ENCODE data around the gene GPR12. TPM values are rescaled to one million over a fixed set of nuclear protein-coding genes. Genes with fewer than 3 reads are reported as not detected.

Gene GPR12
- under 1 TPM in 1 of 6 donors, not detected in 5; 0.11 TPM for polyA plus RNA-seq (ENCODE audit: low read depth in 6 of 6)

- H3K27me3 Mint-ChIP-seq, result peaks cover 59 to 72% (median 59%) of the 10 kb centered on the region in 3 donors
- DNase-seq, result no peak
- peaks cover 0 to 9% of the 10 kb centered on the region in 2 donors for H3K36me3 Mint-ChIP-seq
- peak within 1 kb of the TSS; percentile 48 to 88 (median 74) for H3K4me3 Mint-ChIP-seq
- H3K9me3 Mint-ChIP-seq, result peaks cover 0 to 2% (median 0%) of the 10 kb centered on the region in 7 donors
- peaks cover 12 to 17% (median 16%) of the 10 kb centered on the region in 3 donors for H3K4me1 Mint-ChIP-seq
- ATAC-seq (ENCODE audit: low read depth in 2 of 2), result peak in 1 of 2 donors; percentile 27
- peak within 1 kb of the TSS in 1 of 6 donors; percentile 10 for H3K27ac Mint-ChIP-seq
Observed at GRCh38 chr13:26759907-26760831, at the start of gene GPR12. Gene GPR12 (minus strand): TSS chr13:26760786. CDS start chr13:26759827, 959 bp downstream.

- H3K4me1 Mint-ChIP-seq, result no peaks in the 10 kb centered on the region
- DNase-seq (no peak), ATAC-seq (ENCODE audit: low read depth in 2 of 2) (no peak)
- H3K27me3 Mint-ChIP-seq, result peaks cover 39 to 53% (median 49%) of the 10 kb centered on the region in 3 donors
- H3K36me3 Mint-ChIP-seq, result no peaks in the 10 kb centered on the region
- H3K27ac Mint-ChIP-seq, result peak overlapping the region in 1 of 6 donors; percentile 49
- no peak overlapping the region for H3K4me3 Mint-ChIP-seq
- H3K9me3 Mint-ChIP-seq, result peaks cover 0 to 19% (median 10%) of the 10 kb centered on the region in 7 donors
Observed at GRCh38 chr13:26810095-26810494, 49.5 kb upstream of the GPR12 start.

- ATAC-seq (ENCODE audit: low read depth in 2 of 2) (no peak), DNase-seq (no peak)
- Mint-ChIP-seq H3K4me1 (no peaks in the 10 kb centered on the region), H3K9me3 (peaks cover 3 to 37% (median 23%) of the 10 kb centered on the region in 7 donors), H3K27me3 (peaks cover 58 to 67% (median 60%) of the 10 kb centered on the region in 3 donors), H3K27ac (no peak overlapping the region), H3K36me3 (peaks cover 0 to 10% of the 10 kb centered on the region in 2 donors), H3K4me3 (no peak overlapping the region)
Observed at GRCh38 chr13:26806891-26807290, 46.3 kb upstream of the GPR12 start.

- ATAC-seq (ENCODE audit: low read depth in 2 of 2), result no peak
- peaks cover 0 to 6% (median 0%) of the 10 kb centered on the region in 7 donors for H3K9me3 Mint-ChIP-seq
- H3K4me1 Mint-ChIP-seq, result peaks cover 19 to 27% (median 23%) of the 10 kb centered on the region in 3 donors
- H3K36me3 Mint-ChIP-seq, result peaks cover 0 to 7% of the 10 kb centered on the region in 2 donors
- DNase-seq, result no peak
- H3K27me3 Mint-ChIP-seq, result peaks cover 0 to 11% (median 8%) of the 10 kb centered on the region in 3 donors
- peak overlapping the region in 1 of 8 donors; percentile 30 for H3K4me3 Mint-ChIP-seq
- peak overlapping the region in 1 of 6 donors; percentile 19 for H3K27ac Mint-ChIP-seq
Observed at GRCh38 chr13:26787961-26788360, 27.4 kb upstream of the GPR12 start.

- Mint-ChIP-seq H3K9me3 (peaks cover 0 to 7% (median 5%) of the 10 kb centered on the region in 7 donors), H3K27me3 (peaks cover 0 to 6% (median under 1%) of the 10 kb centered on the region in 3 donors), H3K27ac (peak overlapping the region in 2 of 6 donors; percentile 27 to 94), H3K4me1 (peaks cover 19 to 27% (median 23%) of the 10 kb centered on the region in 3 donors), H3K4me3 (peak overlapping the region in 7 of 8 donors; percentile 74 to 97 (median 90)), H3K36me3 (peaks cover 0 to 11% of the 10 kb centered on the region in 2 donors)
- no peak for ATAC-seq (ENCODE audit: low read depth in 2 of 2)
- DNase-seq, result no peak
Observed at GRCh38 chr13:26786651-26787295, 26.2 kb upstream of the GPR12 start.

- Mint-ChIP-seq H3K27ac (peak overlapping the region; percentile 75 to 96 (median 90)), H3K4me1 (peaks cover 19 to 27% (median 23%) of the 10 kb centered on the region in 3 donors), H3K36me3 (peaks cover 0 to 16% of the 10 kb centered on the region in 2 donors), H3K4me3 (peak overlapping the region; percentile 84 to 97 (median 92)), H3K9me3 (peaks cover 0 to 7% (median 4%) of the 10 kb centered on the region in 7 donors), H3K27me3 (peaks cover 0 to 11% (median 0%) of the 10 kb centered on the region in 3 donors)
- ATAC-seq (ENCODE audit: low read depth in 2 of 2) (peak; percentile 63 to 65), DNase-seq (peak; percentile 70)
Observed at GRCh38 chr13:26785838-26786630, 25.4 kb upstream of the GPR12 start.

- peaks cover 19 to 27% (median 23%) of the 10 kb centered on the region in 3 donors for H3K4me1 Mint-ChIP-seq
- ATAC-seq (ENCODE audit: low read depth in 2 of 2) (peak; percentile 89 to 92), DNase-seq (peak; percentile 78)
- peaks cover 0 to 7% (median 4%) of the 10 kb centered on the region in 7 donors for H3K9me3 Mint-ChIP-seq
- peak overlapping the region; percentile 75 to 96 (median 90) for H3K27ac Mint-ChIP-seq
- H3K27me3 Mint-ChIP-seq, result peaks cover 0 to 11% (median 4%) of the 10 kb centered on the region in 3 donors
- H3K36me3 Mint-ChIP-seq, result peaks cover 0 to 16% of the 10 kb centered on the region in 2 donors
- H3K4me3 Mint-ChIP-seq, result peak overlapping the region; percentile 84 to 97 (median 92)
Observed at GRCh38 chr13:26784704-26785639, 24.4 kb upstream of the GPR12 start.

- no peak for ATAC-seq (ENCODE audit: low read depth in 2 of 2)
- H3K4me1 Mint-ChIP-seq, result peaks cover 10 to 13% (median 11%) of the 10 kb centered on the region in 3 donors
- no peak overlapping the region for H3K27ac Mint-ChIP-seq
- no peak for DNase-seq
- peaks cover 0 to 19% (median 12%) of the 10 kb centered on the region in 3 donors for H3K27me3 Mint-ChIP-seq
- no peak overlapping the region for H3K4me3 Mint-ChIP-seq
- peaks cover 0 to 16% of the 10 kb centered on the region in 2 donors for H3K36me3 Mint-ChIP-seq
- H3K9me3 Mint-ChIP-seq, result peaks cover 0 to 13% (median 5%) of the 10 kb centered on the region in 7 donors
Observed at GRCh38 chr13:26780411-26780810, 19.8 kb upstream of the GPR12 start.

- H3K36me3 Mint-ChIP-seq, result peaks cover 0 to 16% of the 10 kb centered on the region in 2 donors
- H3K27me3 Mint-ChIP-seq, result peaks cover 0 to 19% (median 12%) of the 10 kb centered on the region in 3 donors
- no peak overlapping the region for H3K27ac Mint-ChIP-seq
- no peak for ATAC-seq (ENCODE audit: low read depth in 2 of 2)
- H3K4me3 Mint-ChIP-seq, result no peak overlapping the region
- no peak for DNase-seq
- peaks cover 0 to 2% (median under 1%) of the 10 kb centered on the region in 3 donors for H3K4me1 Mint-ChIP-seq
- peaks cover 0 to 13% (median 5%) of the 10 kb centered on the region in 7 donors for H3K9me3 Mint-ChIP-seq
Observed at GRCh38 chr13:26779321-26779720, 18.7 kb upstream of the GPR12 start.

- no peak for ATAC-seq (ENCODE audit: low read depth in 2 of 2)
- no peaks in the 10 kb centered on the region for H3K4me1 Mint-ChIP-seq
- H3K27ac Mint-ChIP-seq, result no peak overlapping the region
- no peak overlapping the region for H3K4me3 Mint-ChIP-seq
- no peaks in the 10 kb centered on the region for H3K36me3 Mint-ChIP-seq
- H3K9me3 Mint-ChIP-seq, result peaks cover 0 to 6% (median 2%) of the 10 kb centered on the region in 7 donors
- H3K27me3 Mint-ChIP-seq, result peaks cover 0 to 20% (median 5%) of the 10 kb centered on the region in 3 donors
- no peak for DNase-seq
Observed at GRCh38 chr13:26772531-26772930, 11.9 kb upstream of the GPR12 start.

GRCh38 chr13:26771796-26772195 lies 11.2 kb upstream of the GPR12 start:
- Mint-ChIP-seq H3K27ac (no peak overlapping the region), H3K4me1 (no peaks in the 10 kb centered on the region), H3K36me3 (no peaks in the 10 kb centered on the region), H3K4me3 (no peak overlapping the region), H3K9me3 (peaks cover 0 to 2% (median 0%) of the 10 kb centered on the region in 7 donors), H3K27me3 (peaks cover 0 to 15% (median 5%) of the 10 kb centered on the region in 3 donors)
- DNase-seq (no peak), ATAC-seq (ENCODE audit: low read depth in 2 of 2) (no peak)
